Measurements from ENCODE around the gene CLCN6. TPM values are rescaled to one million over a fixed set of nuclear protein-coding genes. Genes with fewer than 3 reads are reported as not detected.

Gene CLCN6
- total and polyA plus RNA-seq, 4 experiments from 2014 or later: 1.4 to 20.9 (median 11.7) TPM

DNA sequence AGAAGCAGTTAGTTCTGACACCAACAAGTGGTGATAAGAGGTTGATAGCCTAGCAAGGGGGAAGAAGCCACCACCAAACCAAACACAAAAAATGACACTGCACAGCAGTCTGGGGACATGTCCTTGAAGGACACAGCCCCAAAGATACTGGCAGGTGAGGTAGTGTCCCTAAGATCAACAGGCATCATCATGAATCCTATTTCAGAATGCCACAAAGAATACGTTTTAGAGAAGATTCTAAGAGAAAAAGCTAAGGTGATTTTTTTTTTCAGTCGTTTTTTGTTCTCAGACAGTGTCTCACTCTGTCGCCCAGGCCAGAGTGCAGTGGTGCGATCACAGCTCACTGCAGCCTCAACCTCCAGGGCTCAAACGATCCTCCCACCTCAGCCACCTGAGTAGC, 19.8 kb upstream of the CLCN6 start:
- Histone ChIP-seq H3K9me3 (ENCODE audit: control insufficient read depth in 1 of 2, low read length in 2 of 2) (no peaks in the 10 kb centered on the region), H3K27ac (ENCODE audit: low read depth, low read length) (no peak overlapping the region), H3K4me3 (ENCODE audit: low read length in 2 of 2) (no peak overlapping the region), H3K27me3 (ENCODE audit: insufficient read depth, low read length) (no peaks in the 10 kb centered on the region), H3K36me3 (ENCODE audit: insufficient read depth, low read length) (no peaks in the 10 kb centered on the region), H3K4me1 (ENCODE audit: insufficient read depth, low read length) (peaks cover 12% of the 10 kb centered on the region)
- Mint-ChIP-seq H3K27me3 (no peaks in the 10 kb centered on the region), H3K4me1 (peaks cover 2 to 9% (median 5%) of the 10 kb centered on the region in 4 donors), H3K36me3 (peaks cover 7 to 10% of the 10 kb centered on the region in 2 donors), H3K27ac (no peak overlapping the region), H3K9me3 (no peaks in the 10 kb centered on the region), H3K4me3 (no peak overlapping the region)
- CTCF ChIA-PET (ENCODE audit: partially characterized antibody): interaction anchor here (0.7 to 2.7 kb wide), 3 partner anchors 17 to 43 kb away, joined by 3 to 7 read pairs (median 5); partner anchors contain the start of genes CLCN6 and MTHFR
- intact Hi-C loops (cut with micrococcal nuclease): no loop called here
- no peak for DNase-seq
- POLR2A ChIA-PET (ENCODE audit: partially characterized antibody): interaction anchor here (0.6 kb wide), 2 partner anchors 17 to 122 kb away, joined by 3 to 5 read pairs; no protein-coding TSS in a partner anchor

DNA sequence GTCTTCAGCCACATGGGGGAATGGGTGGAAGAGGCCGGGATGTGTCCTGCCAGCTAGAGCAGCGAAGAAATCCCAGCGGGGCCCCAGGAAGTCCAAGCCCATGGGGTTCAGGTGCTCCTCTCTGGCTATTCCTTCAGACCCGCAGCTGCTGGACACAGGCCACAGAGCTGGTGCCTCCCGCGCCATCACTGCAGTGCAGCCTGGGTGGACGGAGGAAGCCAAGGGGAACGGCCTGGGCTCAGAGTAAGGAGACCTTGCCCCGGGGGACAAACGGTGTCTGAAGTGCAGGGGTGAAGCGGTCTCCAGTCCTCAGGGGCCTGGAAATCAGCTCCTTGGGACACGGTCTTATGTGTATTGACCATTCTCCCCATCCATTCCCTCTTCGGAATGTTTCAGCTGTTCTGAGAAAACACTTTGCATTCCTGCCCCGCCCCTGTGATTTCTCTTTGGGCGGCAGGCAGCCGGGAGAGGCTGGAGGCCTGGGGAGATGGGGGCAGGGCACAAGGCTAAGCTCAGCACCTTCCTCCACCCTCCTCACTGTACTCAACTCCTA, 18.7 kb upstream of the CLCN6 start:
- no peak overlapping the region for H3K27ac ChIP-seq (ENCODE audit: low read depth, low read length)
- peaks cover 15 to 20% of the 10 kb centered on the region in 2 donors for H3K36me3 Mint-ChIP-seq
- H3K36me3 ChIP-seq (ENCODE audit: insufficient read depth, low read length): peaks cover 2% of the 10 kb centered on the region
- no peak overlapping the region for H3K4me3 Mint-ChIP-seq
- POLR2A ChIA-PET (ENCODE audit: partially characterized antibody): interaction anchor here (1.6 kb wide), 1 partner anchor 46 kb away, joined by 4 read pairs; no protein-coding TSS in a partner anchor
- H3K9me3 Mint-ChIP-seq: no peaks in the 10 kb centered on the region
- H3K27me3 Mint-ChIP-seq: no peaks in the 10 kb centered on the region
- no peak overlapping the region for H3K4me3 ChIP-seq (ENCODE audit: low read length in 2 of 2)
- CTCF ChIA-PET (ENCODE audit: partially characterized antibody): interaction anchor here (1.5 to 2.7 kb wide), 2 partner anchors 19 kb away, joined by 5 to 7 read pairs; partner anchors contain the start of genes CLCN6 and MTHFR
- H3K4me1 ChIP-seq (ENCODE audit: insufficient read depth, low read length): peaks cover 12% of the 10 kb centered on the region
- no peak overlapping the region for H3K27ac Mint-ChIP-seq
- H3K4me1 Mint-ChIP-seq: peaks cover 2 to 9% (median 7%) of the 10 kb centered on the region in 4 donors
- no peaks in the 10 kb centered on the region for H3K9me3 ChIP-seq (ENCODE audit: control insufficient read depth in 1 of 2, low read length in 2 of 2)
- intact Hi-C loops (cut with micrococcal nuclease): no loop called here
- DNase-seq: no peak
- no peaks in the 10 kb centered on the region for H3K27me3 ChIP-seq (ENCODE audit: insufficient read depth, low read length)

DNA sequence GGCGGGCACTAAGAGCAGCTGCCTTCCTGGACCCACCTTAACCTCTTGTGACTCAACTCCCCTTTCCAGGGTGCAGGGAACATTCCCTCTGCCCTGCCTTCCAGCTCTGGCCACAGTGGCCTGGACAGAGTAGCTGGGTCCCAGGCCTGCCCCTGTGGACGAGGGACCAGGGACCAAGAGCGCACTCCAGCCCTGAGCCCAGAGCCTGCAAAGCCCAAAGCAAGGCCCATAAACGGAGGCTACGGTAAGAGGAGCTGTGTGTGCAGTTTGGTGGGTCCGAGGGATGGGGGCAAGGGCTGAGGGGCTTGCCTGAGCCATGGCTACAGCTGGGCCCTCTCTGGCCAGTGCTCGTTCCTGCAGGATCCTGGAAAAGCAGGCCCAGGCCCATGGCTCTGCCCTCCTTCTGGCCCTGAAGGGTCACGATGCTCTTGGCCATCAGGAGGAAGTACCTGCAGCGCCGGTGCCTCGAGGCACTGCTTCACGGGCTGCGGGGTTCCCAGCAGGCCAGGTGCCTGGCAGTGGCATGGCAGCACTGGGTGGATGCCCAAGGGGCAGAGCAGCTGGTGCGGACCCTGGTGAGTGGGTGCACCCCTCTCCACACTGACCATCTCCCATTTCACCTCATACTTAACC, 18.1 kb upstream of the CLCN6 start:
- ChIA-PET CTCF (ENCODE audit: partially characterized antibody) (interaction anchor here (1.5 kb wide), 1 partner anchor 19 kb away, joined by 5 read pairs; the partner anchor contains the start of gene CLCN6), POLR2A (ENCODE audit: partially characterized antibody) (interaction anchor here (1.6 kb wide), 1 partner anchor 47 kb away, joined by 4 read pairs; no protein-coding TSS in a partner anchor)
- Histone ChIP-seq H3K27me3 (ENCODE audit: insufficient read depth, low read length) (no peaks in the 10 kb centered on the region), H3K9me3 (ENCODE audit: control insufficient read depth in 1 of 2, low read length in 2 of 2) (no peaks in the 10 kb centered on the region), H3K27ac (ENCODE audit: low read depth, low read length) (no peak overlapping the region), H3K4me1 (ENCODE audit: insufficient read depth, low read length) (peaks cover 12% of the 10 kb centered on the region), H3K4me3 (ENCODE audit: low read length in 2 of 2) (no peak overlapping the region), H3K36me3 (ENCODE audit: insufficient read depth, low read length) (peaks cover 7% of the 10 kb centered on the region)
- no peaks in the 10 kb centered on the region for H3K27me3 Mint-ChIP-seq
- H3K4me3 Mint-ChIP-seq: no peak overlapping the region
- no peak for DNase-seq
- H3K27ac Mint-ChIP-seq: no peak overlapping the region
- H3K36me3 Mint-ChIP-seq: peaks cover 15 to 25% of the 10 kb centered on the region in 2 donors
- H3K4me1 Mint-ChIP-seq: peaks cover 1 to 9% (median 6%) of the 10 kb centered on the region in 4 donors
- H3K9me3 Mint-ChIP-seq: no peaks in the 10 kb centered on the region
- intact Hi-C loops (cut with micrococcal nuclease): no loop called here

DNA sequence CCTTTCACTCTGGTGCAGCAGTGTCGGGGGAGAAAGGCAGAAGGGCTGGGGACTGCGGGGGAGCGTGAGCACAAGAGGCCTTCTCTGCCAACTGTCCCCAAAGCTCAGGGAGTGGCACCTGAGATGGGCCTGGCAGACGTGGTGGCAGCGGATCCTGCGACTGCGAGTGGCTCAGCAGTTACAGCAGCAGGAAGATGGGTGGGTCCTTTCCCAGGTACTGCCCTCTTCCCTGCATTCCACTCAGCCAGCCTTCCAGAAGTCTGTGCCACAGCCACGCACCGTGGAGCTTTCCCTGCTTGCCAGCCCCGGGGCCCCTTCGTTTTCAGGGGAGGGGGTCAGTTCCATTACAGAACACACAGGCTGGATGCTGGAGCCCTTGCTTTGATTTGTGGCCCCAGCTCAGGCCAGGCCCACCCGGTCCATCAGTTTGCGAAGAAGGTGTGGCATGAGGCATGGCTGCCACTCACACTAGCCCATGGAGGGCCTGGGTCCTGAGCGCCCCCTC, 17.4 kb upstream of the CLCN6 start:
- H3K36me3 ChIP-seq (ENCODE audit: insufficient read depth, low read length): peaks cover 9% of the 10 kb centered on the region
- CTCF ChIA-PET (ENCODE audit: partially characterized antibody): interaction anchor here (1.1 to 1.5 kb wide), 2 partner anchors 8 to 18 kb away, joined by 3 to 5 read pairs; partner anchors contain the start of gene CLCN6
- H3K27me3 ChIP-seq (ENCODE audit: insufficient read depth, low read length): no peaks in the 10 kb centered on the region
- H3K4me3 Mint-ChIP-seq: no peak overlapping the region
- H3K27ac Mint-ChIP-seq: no peak overlapping the region
- no peak for DNase-seq
- no peak overlapping the region for H3K27ac ChIP-seq (ENCODE audit: low read depth, low read length)
- POLR2A ChIA-PET (ENCODE audit: partially characterized antibody): interaction anchor here (1.4 to 1.6 kb wide), 2 partner anchors 13 to 47 kb away, joined by 3 to 4 read pairs; no protein-coding TSS in a partner anchor
- intact Hi-C loops (cut with micrococcal nuclease): no loop called here
- peaks cover 15 to 25% of the 10 kb centered on the region in 2 donors for H3K36me3 Mint-ChIP-seq
- H3K4me1 Mint-ChIP-seq: peaks cover 0 to 9% (median 5%) of the 10 kb centered on the region in 4 donors
- H3K9me3 Mint-ChIP-seq: no peaks in the 10 kb centered on the region
- H3K27me3 Mint-ChIP-seq: no peaks in the 10 kb centered on the region
- H3K4me1 ChIP-seq (ENCODE audit: insufficient read depth, low read length): peaks cover 12% of the 10 kb centered on the region
- H3K4me3 ChIP-seq (ENCODE audit: low read length in 2 of 2): no peak overlapping the region
- H3K9me3 ChIP-seq (ENCODE audit: control insufficient read depth in 1 of 2, low read length in 2 of 2): no peaks in the 10 kb centered on the region

DNA sequence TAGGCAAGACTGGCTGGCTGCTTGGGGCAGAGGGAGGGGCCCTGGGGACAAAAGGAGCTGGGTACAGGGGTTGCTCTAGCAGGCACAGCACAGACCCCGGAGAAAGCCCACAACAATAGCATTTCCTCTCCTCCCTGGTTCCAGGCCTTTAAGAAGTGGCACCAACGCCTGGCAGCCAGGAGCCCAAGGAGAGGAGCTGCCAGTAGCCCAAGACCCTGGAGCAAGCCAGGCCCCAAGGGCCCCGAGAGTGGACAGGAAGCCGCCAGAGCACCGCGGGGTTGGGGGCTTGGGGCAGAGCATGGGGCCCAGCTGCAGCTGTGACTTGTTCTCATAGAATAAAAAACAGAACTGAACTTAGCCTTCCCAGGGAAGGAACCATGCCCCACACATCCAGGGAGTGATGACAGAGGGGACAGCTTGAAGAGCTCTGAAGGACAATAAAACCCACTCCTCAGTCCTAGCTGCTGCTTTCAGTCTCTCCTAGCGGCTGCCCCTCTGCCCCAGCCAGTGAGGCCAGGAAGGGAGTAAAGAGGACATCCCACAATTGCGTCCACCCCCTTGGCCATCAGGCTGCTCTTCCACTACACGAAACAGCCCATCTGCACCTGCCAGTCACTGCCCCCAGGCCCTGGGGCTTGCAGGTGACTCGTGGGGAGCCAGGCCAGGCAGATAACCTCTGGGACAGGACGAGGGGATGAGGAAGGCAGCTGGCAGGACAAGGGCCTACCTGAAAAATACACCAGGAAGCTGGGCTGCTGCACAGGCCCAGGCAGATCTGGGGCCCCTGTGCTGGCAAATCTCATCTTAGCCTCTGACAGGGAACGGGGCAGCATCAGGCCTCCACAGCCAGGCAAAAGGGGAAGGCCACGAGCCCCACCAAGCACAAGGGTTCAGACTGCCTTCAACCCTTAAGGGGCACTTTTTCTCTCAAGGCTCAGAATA, 16.6 kb upstream of the CLCN6 start:
- ChIA-PET POLR2A (ENCODE audit: partially characterized antibody) (interaction anchor here (1.4 kb wide), 1 partner anchor 12 kb away, joined by 3 read pairs; no protein-coding TSS in a partner anchor), CTCF (ENCODE audit: partially characterized antibody) (interaction anchor here (1.1 kb wide), 1 partner anchor 8 kb away, joined by 3 read pairs; no protein-coding TSS in a partner anchor)
- Mint-ChIP-seq H3K9me3 (no peaks in the 10 kb centered on the region), H3K4me1 (peaks cover 0 to 9% (median 5%) of the 10 kb centered on the region in 4 donors), H3K27ac (no peak overlapping the region), H3K36me3 (peaks cover 15 to 28% of the 10 kb centered on the region in 2 donors), H3K27me3 (no peaks in the 10 kb centered on the region), H3K4me3 (no peak overlapping the region)
- Histone ChIP-seq H3K9me3 (ENCODE audit: control insufficient read depth in 1 of 2, low read length in 2 of 2) (no peaks in the 10 kb centered on the region), H3K4me3 (ENCODE audit: low read length in 2 of 2) (no peak overlapping the region), H3K4me1 (ENCODE audit: insufficient read depth, low read length) (peaks cover 12% of the 10 kb centered on the region), H3K27ac (ENCODE audit: low read depth, low read length) (no peak overlapping the region), H3K36me3 (ENCODE audit: insufficient read depth, low read length) (peaks cover 17% of the 10 kb centered on the region), H3K27me3 (ENCODE audit: insufficient read depth, low read length) (no peaks in the 10 kb centered on the region)
- DNase-seq: no peak
- intact Hi-C loops (cut with micrococcal nuclease): no loop called here

DNA sequence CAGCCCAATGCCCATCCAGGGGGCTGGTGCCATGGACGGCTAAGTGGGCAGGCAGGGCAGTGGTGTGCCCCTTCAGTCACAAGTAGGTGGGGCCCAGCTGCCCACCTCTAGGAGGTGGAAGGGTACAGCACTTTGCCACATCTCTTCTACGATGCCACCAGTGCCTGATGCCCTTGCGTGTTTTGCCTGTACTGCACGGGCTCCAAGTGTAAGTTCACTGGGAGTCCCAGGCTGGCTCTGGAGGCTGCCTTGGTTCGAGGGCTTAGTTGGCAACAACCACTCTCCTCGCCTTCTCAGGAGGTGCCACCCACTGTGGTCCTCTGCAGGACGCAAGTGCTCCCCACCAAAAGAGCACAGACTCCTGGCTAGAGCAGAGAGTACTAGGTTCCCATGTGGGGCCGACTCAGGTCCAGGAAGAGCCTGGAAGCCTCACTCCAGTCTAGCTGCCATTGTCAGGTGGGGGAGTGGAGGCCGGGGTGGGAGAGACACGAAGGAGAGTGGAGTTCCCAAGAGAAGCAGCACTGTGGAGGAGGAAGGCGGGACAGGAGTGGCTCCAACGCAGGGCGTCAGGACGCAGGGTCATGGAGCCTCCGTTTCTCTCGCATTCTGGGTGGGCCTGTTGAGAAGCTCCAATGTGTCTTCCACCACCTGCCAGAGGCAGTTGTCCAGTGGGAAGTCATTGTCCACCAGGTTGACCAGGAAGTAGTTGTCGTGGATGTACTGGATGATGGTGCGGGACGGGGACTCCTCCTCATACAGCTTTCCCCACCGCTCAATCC, 15.7 kb upstream of the CLCN6 start:
- Histone ChIP-seq H3K27ac (ENCODE audit: low read depth, low read length) (no peak overlapping the region), H3K4me3 (ENCODE audit: low read length in 2 of 2) (no peak overlapping the region), H3K4me1 (ENCODE audit: insufficient read depth, low read length) (peaks cover 3% of the 10 kb centered on the region), H3K27me3 (ENCODE audit: insufficient read depth, low read length) (no peaks in the 10 kb centered on the region), H3K36me3 (ENCODE audit: insufficient read depth, low read length) (peaks cover 26% of the 10 kb centered on the region), H3K9me3 (ENCODE audit: control insufficient read depth in 1 of 2, low read length in 2 of 2) (no peaks in the 10 kb centered on the region)
- H3K4me3 Mint-ChIP-seq: peak overlapping the region in 1 of 8 donors; percentile 36
- peaks cover 0 to 5% (median 3%) of the 10 kb centered on the region in 4 donors for H3K4me1 Mint-ChIP-seq
- ChIA-PET POLR2A (ENCODE audit: partially characterized antibody) (no interaction called here), CTCF (ENCODE audit: partially characterized antibody) (no interaction called here)
- DNase-seq: no peak
- H3K36me3 Mint-ChIP-seq: peaks cover 15 to 35% of the 10 kb centered on the region in 2 donors
- peak overlapping the region in 2 of 7 donors; percentile 11 to 29 for H3K27ac Mint-ChIP-seq
- intact Hi-C loops (cut with micrococcal nuclease): no loop called here
- no peaks in the 10 kb centered on the region for H3K9me3 Mint-ChIP-seq
- H3K27me3 Mint-ChIP-seq: no peaks in the 10 kb centered on the region

All from CD4-positive, alpha-beta memory T cell (primary cell).